Measurements from ENCODE around the gene DCPS.
"Not testable (repeated sequence)": the region's sequence is repeated elsewhere in the genome, so short reads cannot be mapped to it uniquely, and the experiment has no call there.

DCPS gene, protein sequence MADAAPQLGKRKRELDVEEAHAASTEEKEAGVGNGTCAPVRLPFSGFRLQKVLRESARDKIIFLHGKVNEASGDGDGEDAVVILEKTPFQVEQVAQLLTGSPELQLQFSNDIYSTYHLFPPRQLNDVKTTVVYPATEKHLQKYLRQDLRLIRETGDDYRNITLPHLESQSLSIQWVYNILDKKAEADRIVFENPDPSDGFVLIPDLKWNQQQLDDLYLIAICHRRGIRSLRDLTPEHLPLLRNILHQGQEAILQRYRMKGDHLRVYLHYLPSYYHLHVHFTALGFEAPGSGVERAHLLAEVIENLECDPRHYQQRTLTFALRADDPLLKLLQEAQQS

DNA sequence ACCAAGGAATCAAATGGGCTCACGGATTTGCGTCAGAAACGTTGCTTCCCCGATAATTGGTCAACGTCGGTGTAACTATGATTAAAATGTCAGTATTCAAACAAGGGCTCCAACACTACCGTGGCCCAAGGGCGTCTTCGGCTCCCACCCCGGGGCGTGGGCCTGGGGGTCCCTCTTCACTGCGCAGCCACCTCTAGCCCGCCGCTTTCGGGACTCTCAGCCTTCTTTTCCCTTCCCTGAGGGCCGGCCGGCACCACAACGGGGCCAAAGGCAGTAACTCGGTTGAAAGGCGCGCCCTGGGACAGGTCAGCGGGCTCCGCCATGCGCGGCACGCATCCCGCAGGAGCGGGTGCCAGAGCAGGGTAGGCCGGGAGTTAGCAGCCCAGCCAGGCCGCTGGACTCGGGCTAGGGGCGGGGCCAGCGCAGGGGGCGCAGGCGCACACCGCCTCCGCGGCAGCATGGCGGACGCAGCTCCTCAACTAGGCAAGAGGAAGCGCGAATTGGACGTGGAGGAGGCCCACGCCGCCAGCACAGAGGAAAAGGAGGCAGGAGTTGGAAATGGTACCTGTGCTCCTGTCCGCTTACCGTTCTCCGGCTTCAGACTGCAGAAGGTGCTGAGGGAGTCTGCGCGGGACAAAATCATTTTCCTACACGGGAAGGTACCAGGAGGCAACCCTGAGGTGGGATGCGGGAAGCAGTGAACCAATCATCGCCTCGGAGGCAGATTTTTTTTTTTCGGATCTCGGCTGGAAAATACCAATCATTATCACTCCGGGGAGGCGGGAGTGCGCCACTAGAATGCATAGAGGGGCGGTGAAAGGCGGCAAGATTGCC is at the start of gene DCPS:
Gene DCPS (plus strand): TSS at position 438 of the 834 bp plus-strand sequence. CDS start 21 bp downstream, at position 459.
- peak; percentile 84 for DNase-seq

DNA sequence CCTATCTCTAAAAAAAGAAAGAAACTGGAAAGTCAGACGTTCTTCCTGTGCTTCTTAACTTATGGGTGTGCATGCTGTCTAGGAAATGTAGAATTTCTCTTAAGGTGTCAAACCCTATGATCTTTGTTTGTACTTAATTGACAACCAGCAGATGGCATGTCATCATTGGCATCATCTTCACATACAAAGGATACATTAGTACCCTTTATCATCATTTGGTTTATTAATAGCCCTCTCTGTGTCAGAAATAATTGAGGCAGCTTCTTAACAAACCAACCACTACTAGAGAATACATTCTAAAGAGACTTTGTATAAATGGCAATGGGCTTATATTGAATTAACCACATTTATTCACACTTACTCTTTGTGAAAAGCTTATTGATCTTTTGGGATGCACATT is 49.0 kb upstream of the DCPS start:
- no peak for DNase-seq

DNA sequence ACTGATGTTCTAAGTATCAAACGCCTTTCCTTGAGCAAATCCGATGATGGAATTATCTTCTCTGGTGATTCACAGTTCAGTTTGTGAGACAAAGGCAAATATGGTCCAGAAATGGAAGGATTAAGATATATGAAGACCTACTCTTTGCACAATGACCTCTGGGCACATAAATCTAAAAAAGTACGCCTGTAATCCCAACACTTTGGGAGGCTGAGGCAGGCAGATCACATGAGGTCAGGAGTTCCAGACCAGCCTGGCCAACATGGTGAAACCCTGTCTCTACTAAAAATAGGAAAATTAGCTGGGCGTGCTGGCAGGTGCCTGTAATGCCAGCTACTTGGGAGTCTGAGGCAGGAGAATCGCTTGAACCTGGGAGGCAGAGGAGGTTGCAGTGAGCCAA is 48.4 kb upstream of the DCPS start:
- DNase-seq: not testable (repeated sequence)

DNA sequence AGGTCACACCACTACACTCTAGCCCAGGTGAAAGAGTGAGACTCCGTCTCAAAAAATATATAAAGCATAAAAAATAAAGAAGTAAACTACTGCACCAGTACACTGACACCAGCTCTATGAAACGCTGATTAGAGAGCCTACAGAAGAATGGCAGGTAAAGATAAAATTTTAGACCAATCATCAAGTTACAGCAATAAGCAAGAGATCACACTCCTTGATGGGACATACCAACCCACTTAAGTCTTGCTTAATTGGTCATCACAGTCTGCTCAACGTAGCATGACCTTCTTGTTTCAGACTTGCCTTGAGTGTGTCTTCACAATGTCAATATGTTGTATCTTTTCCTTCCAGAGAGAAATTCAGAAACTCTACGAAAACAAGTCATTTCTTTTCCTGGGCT is 47.6 kb upstream of the DCPS start:
- no peak for DNase-seq

DNA sequence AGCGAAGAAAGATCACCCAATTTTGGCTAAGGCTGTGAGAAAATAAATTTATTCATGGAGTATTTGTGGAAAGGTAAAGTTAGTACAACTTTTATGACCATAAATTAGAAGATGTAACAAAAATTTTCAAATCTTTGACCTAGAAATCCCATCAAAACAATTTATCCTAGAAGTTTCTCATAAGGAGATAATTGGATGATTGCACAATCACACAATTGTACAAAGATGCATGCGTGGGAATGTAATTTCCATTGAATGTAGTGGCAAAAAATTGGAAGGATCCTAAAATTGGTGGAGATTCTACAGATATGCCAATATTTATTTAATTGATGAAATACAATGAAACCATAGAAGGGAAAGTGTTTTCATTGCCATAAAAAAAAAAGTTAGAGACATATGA is 46.7 kb upstream of the DCPS start:
- no peak for DNase-seq

DNA sequence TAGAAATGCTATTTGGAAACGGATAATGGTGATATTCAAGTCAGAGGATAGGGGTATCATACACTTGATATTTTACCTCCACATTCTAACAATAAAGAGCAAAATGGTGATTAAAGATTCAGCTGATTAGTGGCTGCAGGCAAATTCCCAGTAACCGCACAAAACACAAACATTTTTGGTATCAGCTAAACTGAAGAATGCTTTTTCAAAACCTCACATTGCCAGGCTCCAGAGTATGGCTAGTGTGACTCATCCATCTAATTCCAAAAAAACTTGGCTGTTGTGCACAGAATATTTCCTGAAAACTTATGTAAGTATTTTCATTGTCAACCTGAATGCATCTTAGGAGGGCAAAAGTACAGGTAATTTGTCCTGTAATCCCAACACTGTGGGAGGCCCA is 46.1 kb upstream of the DCPS start:
- DNase-seq: no peak

DNA sequence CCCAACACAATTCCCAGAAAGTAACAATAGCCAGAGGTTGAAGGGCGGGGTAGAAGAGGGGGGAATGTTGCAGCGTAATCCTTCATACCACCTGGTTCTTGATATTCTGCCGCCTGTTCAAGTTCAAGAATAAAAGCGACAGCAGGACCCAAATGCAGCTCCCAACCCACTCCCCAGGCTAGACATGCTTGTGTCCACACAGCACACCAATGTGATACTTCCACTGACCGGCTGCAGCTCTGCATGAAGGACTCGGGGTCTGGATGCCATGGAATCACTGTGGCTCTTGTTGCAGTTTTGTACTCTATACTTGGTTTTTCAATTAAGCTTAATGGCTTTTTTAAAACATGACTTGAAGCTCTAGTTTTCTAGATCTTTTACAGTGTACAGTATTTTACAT is 41.6 kb upstream of the DCPS start:
- no peak for DNase-seq

DNA sequence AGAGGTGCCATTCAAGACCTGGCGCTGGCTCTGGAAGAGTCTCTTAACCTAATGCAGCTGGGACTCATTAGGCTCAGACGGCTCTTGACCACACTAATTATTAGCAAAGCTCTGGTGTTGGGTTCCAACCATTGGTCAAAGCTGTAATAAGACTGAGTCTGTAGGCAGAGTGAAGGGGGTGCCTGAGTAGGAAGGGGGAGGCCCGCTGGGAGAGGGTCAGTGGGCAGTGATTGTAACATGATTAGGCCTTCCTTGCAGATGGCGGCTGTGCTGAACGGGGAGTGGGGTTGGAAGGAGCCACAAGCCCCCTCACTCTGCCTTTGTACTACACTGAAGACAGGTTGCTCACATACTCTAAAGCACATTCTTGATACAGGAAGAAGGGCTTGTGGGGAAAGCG is 40.4 kb upstream of the DCPS start:
- DNase-seq: no peak

DNA sequence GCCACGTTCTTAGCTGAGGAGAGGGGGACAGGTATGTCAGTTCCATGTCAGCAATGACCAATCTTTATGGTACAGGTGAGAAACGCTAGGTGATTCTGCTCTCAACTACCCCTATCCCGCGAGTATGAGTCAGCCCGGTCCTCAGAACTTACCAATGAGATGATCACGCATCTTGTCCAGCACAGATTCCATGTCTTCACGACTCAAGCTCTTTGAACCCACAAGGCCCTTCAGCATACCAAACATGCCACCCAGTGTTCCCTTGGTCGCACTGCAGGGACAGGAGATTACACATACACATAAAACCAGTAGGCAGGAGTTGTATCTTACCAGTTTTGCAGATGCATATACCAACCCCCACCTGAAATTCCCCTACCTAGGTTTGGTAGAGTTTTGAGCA is 38.0 kb upstream of the DCPS start:
- DNase-seq: no peak

DNA sequence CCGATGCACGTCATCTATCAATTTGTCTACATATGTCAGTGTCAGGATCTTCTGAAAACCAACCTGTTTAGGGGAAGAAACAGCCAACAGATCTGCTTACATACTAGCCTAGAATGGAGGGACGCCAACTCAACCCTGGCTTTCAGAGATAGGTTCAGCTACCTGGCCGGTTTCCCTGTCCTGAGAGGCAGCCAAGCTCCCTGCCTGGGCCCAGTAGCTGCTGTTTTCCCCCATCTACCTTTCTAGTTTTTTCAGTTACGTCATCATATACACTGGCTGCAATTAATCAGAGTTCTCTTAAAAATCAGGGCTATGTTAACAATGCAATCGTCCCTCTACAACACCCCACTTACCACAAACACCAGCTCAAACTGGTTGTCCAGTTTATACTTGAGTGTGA is 36.2 kb upstream of the DCPS start:
- DNase-seq: no peak

DNA sequence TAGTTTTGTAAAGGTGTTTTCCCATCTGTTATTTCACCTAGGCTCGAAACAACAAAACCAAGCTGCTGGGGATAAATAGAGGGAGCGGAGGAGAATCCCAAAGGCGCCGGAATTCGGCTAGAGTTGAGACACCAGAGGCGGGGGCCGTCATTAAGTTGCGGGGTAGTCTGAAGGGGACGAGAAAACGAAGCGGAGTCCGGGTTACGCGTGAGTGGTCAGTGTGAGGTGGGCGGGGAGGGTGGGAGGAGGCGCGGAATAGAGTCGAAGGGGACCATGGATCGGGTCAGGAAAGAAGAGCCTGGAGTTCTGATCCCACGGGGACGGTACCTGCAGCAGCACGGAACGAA is 35.5 kb upstream of the DCPS start:
- no peak for DNase-seq

DNA sequence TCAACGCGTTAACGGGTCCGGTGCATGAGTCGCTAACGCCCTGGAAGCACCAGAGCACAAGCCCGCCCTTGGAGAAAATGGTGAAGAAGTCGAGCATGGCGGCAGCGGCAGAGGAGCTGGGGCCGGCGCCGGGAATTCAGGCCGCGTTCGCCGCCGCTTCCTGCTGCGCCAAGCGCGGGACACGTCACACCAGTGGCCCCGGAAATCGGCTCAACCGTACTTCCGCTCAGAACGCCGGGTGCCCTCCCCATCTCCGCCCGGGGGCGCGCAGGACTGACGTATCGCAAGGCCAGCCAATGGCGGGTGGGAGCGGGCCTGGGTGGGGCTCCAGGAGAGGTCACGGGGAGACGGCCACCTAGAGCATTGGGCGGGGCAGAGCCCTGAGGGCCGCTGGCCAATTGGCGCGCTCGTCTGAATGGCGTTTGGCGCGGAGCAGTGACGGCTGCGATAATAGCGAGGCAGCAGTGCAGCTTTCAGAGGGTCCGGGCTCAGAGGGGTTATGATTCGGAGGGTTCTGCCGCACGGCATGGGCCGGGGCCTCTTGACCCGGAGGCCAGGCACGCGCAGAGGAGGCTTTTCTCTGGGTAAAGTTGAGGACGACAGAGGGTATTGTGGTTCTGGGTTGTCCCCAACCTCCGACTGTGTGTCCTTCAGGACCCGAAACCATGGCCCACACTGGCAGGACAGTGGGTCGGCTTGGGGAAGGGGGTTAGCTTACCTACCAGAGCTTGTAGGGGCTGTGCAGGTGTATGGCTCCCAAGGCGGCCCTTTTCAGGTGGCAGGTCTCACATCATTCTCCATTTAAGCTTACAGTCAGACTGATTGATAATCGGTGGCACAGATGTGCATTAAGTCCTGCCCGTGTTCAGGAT is 34.9 kb upstream of the DCPS start, which contains the start of the genes FOXRED1 and SRPRA:
Gene FOXRED1 (plus strand): TSS at position 447 of the 872 bp plus-strand sequence. CDS start 53 bp downstream, at position 500.
Gene SRPRA (minus strand): TSS at position 188 of the 872 bp plus-strand sequence. CDS start 91 bp downstream, at position 97.
- peak; percentile 99 for DNase-seq

DNA sequence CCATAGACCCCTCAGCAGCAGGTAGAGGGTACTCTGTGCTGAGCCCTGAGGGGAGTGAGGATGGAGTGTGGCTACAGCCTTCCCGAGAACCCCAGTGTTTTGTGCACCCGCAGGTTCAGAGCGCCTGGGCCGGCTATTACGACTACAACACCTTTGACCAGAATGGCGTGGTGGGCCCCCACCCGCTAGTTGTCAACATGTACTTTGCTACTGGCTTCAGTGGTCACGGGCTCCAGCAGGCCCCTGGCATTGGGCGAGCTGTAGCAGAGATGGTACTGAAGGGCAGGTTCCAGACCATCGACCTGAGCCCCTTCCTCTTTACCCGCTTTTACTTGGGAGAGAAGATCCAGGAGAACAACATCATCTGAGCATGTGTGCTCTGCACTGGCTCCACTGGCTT is 26.5 kb upstream of the DCPS start:
- no peak for DNase-seq

DNA sequence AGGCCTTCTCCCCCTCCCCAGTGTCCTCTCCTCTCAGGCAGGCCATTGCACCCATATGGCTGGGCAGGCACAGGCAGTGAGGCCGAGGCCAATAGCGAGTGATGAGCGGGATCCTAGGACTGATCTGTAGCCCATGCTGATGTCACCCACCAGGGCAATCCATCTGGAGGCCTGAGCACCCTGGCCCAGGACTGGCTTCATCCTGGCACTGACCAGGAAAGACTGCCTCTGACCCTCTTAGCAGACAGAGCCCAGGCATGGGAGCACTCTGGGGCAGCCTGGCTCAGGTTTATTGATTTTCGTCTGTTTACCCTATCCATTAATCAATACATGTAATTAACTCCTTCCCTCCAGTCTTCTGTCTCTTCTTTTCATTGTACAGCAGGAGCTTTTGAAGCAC is 26.1 kb upstream of the DCPS start:
- DNase-seq: no peak

DNA sequence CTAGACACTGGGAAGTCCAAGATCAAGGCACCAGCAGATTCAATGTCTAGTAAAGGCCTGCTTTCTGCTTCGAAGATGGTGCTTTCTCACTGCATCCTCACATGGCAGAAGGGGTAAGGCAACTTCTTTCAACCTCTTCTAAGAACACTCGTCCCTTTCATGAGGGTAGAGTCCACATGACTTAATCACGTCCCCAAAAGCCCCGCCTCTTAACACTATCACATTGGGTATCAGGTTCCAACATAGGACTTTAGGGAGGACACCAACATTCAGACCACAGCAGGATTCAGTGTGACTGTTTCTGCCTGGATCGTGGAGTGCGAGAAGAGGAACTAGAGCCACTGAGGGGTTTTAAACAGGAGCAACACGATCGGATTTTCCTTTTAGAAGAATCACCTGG is 24.7 kb upstream of the DCPS start:
- DNase-seq: no peak

DNA sequence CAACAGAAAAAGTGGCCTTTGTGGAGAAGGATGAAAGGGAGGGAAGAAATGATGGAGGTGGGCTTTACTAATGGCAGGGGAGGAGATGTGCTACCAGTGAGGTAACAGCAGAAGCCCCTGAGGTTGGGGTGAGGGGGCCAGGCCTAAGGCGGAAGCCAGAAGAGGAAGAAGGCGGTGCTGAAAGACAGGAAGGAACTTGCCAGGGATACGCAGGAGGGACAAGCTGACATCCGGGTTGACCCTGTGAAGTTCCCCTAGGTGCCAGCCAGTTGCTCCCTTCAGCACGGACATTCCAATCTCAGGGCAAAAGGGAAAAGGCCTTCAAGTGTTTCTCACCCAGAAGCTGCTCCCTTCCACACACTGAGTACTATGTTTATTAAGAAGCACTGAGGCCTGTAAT is 23.3 kb upstream of the DCPS start:
- DNase-seq: no peak

DNA sequence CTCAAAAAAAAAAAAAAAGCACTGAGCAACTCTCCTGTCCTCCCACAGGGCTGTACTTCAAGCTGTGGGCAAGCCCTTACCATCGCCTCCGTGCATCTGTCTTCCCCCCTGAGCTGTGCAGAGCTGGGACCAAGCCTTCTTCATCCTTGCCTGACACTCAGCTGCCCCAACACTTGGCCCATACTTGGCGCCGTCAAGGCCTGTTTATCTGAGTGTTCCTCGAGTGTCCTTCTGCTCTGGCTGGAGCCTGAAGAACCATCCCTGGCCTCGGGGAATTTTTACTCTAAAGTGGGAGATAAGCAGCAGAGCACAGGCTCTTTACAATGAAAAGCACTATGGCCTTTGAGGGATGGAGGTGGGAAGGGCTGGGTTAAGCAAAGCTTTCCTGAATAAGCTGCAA is 22.6 kb upstream of the DCPS start:
- DNase-seq: no peak

DNA sequence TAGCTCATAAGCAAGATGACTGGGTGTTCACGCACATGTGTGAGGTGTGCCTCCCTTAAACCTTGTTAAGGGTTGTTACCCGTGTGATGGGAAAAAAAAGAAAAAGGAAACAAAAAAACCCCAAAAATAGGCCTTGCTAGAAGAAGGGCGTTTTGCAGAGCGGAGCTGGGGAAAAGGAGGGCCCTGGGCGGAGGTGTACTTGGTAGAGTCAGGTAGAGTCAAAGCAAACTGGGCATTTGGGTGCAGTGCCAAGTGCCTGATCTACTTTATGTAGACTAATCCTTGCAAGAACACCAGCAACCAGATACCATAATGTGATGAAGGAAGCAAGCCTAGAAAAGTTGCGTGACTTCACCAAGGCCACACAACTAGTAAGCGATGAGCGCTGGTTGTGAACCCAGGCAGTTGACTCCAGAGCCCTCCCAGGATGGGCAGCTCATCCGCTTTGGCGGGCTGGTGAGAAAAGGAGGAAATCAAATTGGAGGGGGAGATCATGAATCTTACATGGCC is 22.1 kb upstream of the DCPS start:
- DNase-seq: no peak

DNA sequence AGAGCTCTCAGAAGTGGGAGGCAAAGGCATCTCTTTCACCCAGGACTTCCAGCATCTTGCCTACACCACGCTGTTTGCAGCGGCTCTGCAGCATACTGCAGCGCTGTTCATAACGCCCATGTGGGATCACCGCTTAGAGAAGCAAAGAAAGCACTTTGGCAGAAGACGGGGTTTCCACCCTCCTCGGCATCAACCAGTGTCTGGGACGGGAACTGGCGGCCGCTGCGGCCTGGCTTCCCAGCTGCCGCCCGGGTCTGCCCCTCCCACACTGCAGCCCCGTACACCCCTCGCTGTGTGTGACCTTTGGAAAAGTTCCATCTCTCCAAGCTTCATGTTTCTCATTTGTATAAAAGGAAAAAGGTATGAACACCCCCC is 21.5 kb upstream of the DCPS start:
- DNase-seq: peak; percentile 39

DNA sequence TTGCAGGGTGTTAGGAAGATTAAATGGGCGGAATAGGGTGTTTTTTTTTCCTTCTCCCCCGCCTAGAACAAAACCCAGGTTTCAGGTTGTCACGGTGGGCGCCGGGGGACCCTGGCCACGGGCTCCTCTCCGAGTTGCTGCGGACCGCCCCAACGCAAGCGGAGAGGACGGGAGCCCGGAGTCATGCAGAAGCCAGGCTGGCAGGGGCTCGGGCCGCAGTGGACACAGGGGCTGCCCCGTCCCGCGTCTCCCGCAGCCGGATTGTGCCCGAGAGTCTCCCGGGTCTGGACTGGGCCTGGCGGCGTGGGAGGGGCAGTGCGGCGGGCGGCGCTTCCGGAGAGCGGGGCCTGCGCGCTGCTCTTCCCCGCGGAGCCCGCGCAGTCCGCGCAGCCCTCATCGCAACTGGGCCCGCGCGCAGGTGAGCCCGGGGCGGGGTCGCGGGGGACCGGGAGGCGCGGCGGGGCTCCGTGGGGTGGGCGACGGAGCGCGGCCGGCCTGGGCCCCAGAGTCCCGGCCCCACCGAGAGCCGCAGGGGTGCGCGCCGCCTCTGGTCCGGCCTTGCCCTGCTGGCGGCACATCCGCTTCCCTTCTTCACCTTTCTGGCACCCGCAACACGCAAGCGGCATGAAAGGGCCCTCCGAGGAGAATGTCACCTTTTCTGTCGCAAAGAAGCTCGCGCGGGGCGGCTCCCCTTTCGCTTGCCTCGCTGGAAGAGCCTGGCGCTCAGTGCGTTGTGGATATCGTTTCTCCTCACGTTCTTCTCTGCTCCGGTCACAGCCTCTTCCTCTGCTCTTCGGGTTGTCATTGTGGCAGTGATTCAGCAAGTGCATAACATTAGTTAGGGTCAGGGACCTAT is 20.9 kb upstream of the DCPS start, which contains the start of gene TIRAP:
Gene TIRAP (plus strand): TSS at position 358 of the 856 bp plus-strand sequence. CDS start 7,802 bp downstream, outside the sequence.
- peak; percentile 60 for DNase-seq

DNA sequence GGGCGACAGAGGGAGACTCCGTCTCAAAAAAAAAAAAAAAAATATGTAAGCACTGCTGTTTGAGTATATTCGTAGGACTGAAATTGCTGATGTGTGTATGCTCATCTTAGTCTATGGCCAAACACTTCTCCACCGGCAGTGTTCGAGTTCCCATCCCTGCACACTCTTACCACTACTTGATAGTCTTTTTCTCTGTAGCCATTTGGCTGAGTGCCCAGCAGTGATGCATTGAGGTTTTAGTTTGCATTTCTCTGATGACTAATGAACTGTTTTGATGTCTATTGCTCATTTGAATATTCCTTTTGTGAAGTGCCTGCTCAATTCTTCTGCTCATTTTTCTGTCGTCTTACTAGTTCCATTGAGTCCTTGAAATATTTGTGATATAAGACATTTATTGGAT is 19.0 kb upstream of the DCPS start:
- peak; percentile 91 for DNase-seq

DNA sequence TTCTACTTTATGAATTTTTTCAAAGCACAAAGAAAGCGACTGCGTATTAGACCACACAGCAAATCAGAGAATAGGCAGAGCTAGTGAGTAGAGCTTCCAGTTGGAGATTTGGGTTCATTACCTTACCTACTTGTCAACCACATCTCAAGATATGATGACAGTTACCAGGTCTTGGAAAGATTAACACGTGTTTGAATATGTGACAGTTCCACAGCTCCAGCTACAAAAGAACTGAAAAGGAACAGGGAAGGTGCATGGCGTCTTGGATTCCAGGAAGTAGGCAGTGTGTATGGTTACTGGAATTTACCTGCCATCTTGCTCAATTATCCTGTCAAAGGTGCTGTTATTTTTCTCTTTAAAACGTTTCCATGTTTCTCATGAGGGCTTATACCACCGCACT is 15.6 kb upstream of the DCPS start:
- DNase-seq: no peak

Data from CD4-positive, alpha-beta T cell treated with Interleukin-4 for 4 hours (primary cell).